ENCODE data around the gene ATMIN. TPM values are rescaled to one million over a fixed set of nuclear protein-coding genes. Genes with fewer than 3 reads are reported as not detected.

Gene ATMIN
- total and polyA plus RNA-seq, 2 donors (not counting 1 experiment from before 2014, with no cell fraction given), result 7.5 to 31.5 TPM

GRCh38 chr16:81077076-81077940 lies 41.7 kb downstream of the ATMIN start, which contains the start of gene C16orf46:
TSS of gene C16orf46 (minus strand) at chr16:81077238. CDS start at chr16:81063955, 13,283 bp downstream.
- Mint-ChIP-seq H3K9me3 (ENCODE audit: insufficient read depth) (no peaks in the 10 kb centered on the region), H3K4me3 (peak within 1 kb of the TSS; percentile 47), H3K27me3 (no peaks in the 10 kb centered on the region), H3K27ac (peak within 1 kb of the TSS; percentile 51), H3K4me1 (peaks cover 4% of the 10 kb centered on the region)
- Histone ChIP-seq H4K20me1 (ENCODE audit: control insufficient read depth, insufficient read depth, low read length, poor library complexity, severe bottlenecking) (no peaks in the 10 kb centered on the region), H2AFZ (ENCODE audit: insufficient read depth, low read depth, low read length, poor library complexity, severe bottlenecking) (peak within 1 kb of the TSS; percentile 90), H3K9me3 (ENCODE audit: control extremely low read depth in 1 of 3, control insufficient read depth in 2 of 3, insufficient read depth in 1 of 3, low read length in 2 of 3) (peaks cover 0 to 1% (median 0%) of the 10 kb centered on the region in 3 donors), H3K4me3 (ENCODE audit: control extremely low read depth in 1 of 5, extremely low read depth in 1 of 5, insufficient read depth in 1 of 5, low read depth in 2 of 5, low read length in 4 of 5) (peak within 1 kb of the TSS; percentile 67 to 84 (median 82)), H3K4me1 (ENCODE audit: control insufficient read depth in 2 of 2, insufficient read depth in 2 of 2, low read length in 2 of 2) (peaks cover 4 to 12% of the 10 kb centered on the region in 2 donors), H3K4me2 (replicated peaks; ENCODE audit: low read depth, low read length, poor library complexity, severe bottlenecking) (peak within 1 kb of the TSS; percentile 82), H3K36me3 (replicated peaks in 1 of 2; ENCODE audit: control extremely low read depth in 1 of 2, control insufficient read depth in 1 of 2, extremely low read depth in 1 of 2, insufficient read depth in 2 of 2, low read length in 1 of 2) (no peaks in the 10 kb centered on the region), H3K9ac (ENCODE audit: low read length) (peak within 1 kb of the TSS; percentile 84), H3K27ac (ENCODE audit: low read length in 2 of 2) (peak within 1 kb of the TSS; percentile 79 to 89), H3K79me2 (ENCODE audit: control insufficient read depth, insufficient read depth, low read length) (no peaks in the 10 kb centered on the region), H3K27me3 (replicated peaks in 1 of 4; ENCODE audit: control extremely low read depth in 1 of 4, control insufficient read depth in 3 of 4, insufficient read depth in 4 of 4, low read length in 3 of 4) (no peaks in the 10 kb centered on the region)
- peak; percentile 98 for DNase-seq
- intact Hi-C loops (cut with micrococcal nuclease), result loop anchor here (1.0 to 2.0 kb wide), 5 partner anchors 19 to 1093 kb away; partner anchors contain the start of genes ATMIN, CENPN, DYNLRB2 and GCSH
- ChIA-PET CTCF (interaction anchor here (0.7 to 7.9 kb wide), 5 partner anchors 14 to 73 kb away, joined by 3 to 57 read pairs (median 9); partner anchors contain the start of genes ATMIN, CENPN and CMC2), POLR2A (interaction anchor here (0.6 to 1.4 kb wide), 3 partner anchors 71 to 323 kb away, joined by 4 to 8 read pairs (median 5); partner anchors contain the start of genes CENPN, CMC2 and GAN)
- TF ChIP-seq EZH2 (IDR thresholded peaks at IDR 0.05; ENCODE audit: borderline replicate concordance, insufficient read depth, low read depth, low read length, poor library complexity, severe bottlenecking), result no peak
- no peak for TF ChIP-seq CTCF (IDR thresholded peaks at IDR 0.05)
- ATAC-seq (ENCODE audit: low read depth), result peak; percentile 77
- 13% methylated on average over 57 of the region's 59 CpGs for WGBS (ENCODE audit: insufficient coverage)

- intact Hi-C loops (cut with micrococcal nuclease), result no loop called here
- Mint-ChIP-seq H3K27me3 (no peaks in the 10 kb centered on the region), H3K4me3 (no peak overlapping the region), H3K27ac (no peak overlapping the region), H3K4me1 (peaks cover 4% of the 10 kb centered on the region), H3K9me3 (ENCODE audit: insufficient read depth) (no peaks in the 10 kb centered on the region)
- Histone ChIP-seq H3K9ac (ENCODE audit: low read length) (no peak overlapping the region), H4K20me1 (ENCODE audit: control insufficient read depth, insufficient read depth, low read length, poor library complexity, severe bottlenecking) (no peaks in the 10 kb centered on the region), H3K4me3 (ENCODE audit: control extremely low read depth in 1 of 5, extremely low read depth in 1 of 5, insufficient read depth in 1 of 5, low read depth in 2 of 5, low read length in 4 of 5) (no peak overlapping the region), H3K36me3 (replicated peaks in 1 of 2; ENCODE audit: control extremely low read depth in 1 of 2, control insufficient read depth in 1 of 2, extremely low read depth in 1 of 2, insufficient read depth in 2 of 2, low read length in 1 of 2) (no peaks in the 10 kb centered on the region), H3K27me3 (replicated peaks in 1 of 4; ENCODE audit: control extremely low read depth in 1 of 4, control insufficient read depth in 3 of 4, insufficient read depth in 4 of 4, low read length in 3 of 4) (no peaks in the 10 kb centered on the region), H3K79me2 (ENCODE audit: control insufficient read depth, insufficient read depth, low read length) (no peaks in the 10 kb centered on the region), H3K27ac (ENCODE audit: low read length in 2 of 2) (no peak overlapping the region), H2AFZ (ENCODE audit: insufficient read depth, low read depth, low read length, poor library complexity, severe bottlenecking) (no peak overlapping the region), H3K4me1 (ENCODE audit: control insufficient read depth in 2 of 2, insufficient read depth in 2 of 2, low read length in 2 of 2) (peaks cover 4 to 12% of the 10 kb centered on the region in 2 donors), H3K9me3 (ENCODE audit: control extremely low read depth in 1 of 3, control insufficient read depth in 2 of 3, insufficient read depth in 1 of 3, low read length in 2 of 3) (no peaks in the 10 kb centered on the region), H3K4me2 (replicated peaks; ENCODE audit: low read depth, low read length, poor library complexity, severe bottlenecking) (no peak overlapping the region)
- ChIA-PET POLR2A (no interaction called here), CTCF (no interaction called here)
- DNase-seq (no peak), ATAC-seq (ENCODE audit: low read depth) (no peak)
- TF ChIP-seq EZH2 (IDR thresholded peaks at IDR 0.05; ENCODE audit: borderline replicate concordance, insufficient read depth, low read depth, low read length, poor library complexity, severe bottlenecking) (no peak), CTCF (IDR thresholded peaks at IDR 0.05) (no peak)
- WGBS (ENCODE audit: insufficient coverage), result no CpG with 5 or more reads among the region's 1 CpG
Measured at GRCh38 chr16:81080233-81080632, 44.6 kb downstream of the ATMIN start.

Measured in B cell (primary cell).